Hepatocyte (in vitro differentiated cells): ENCODE measurements around the gene GSN. TPM values are rescaled to one million over a fixed set of nuclear protein-coding genes. Genes with fewer than 3 reads are reported as not detected.

Experiments
- DNase-seq: peaks from one replicate; pipeline ENCODE4 v3.0.0-alpha.2; 2016; ENCODE audit warnings: low spot score
- H2AFZ ChIP-seq: fragments of 200-600 bp; sonication (generic); 2 replicates; pipeline ENCODE4 v1.6.0; 2016; ENCODE audit warnings: antibody characterized with exemption, mild to moderate bottlenecking
- H3K27ac ChIP-seq: fragments of 200-600 bp; sonication (generic); 2 replicates; pipeline ENCODE4 v1.5.1; 2016; ENCODE audit warnings: mild to moderate bottlenecking
- H3K27me3 ChIP-seq: fragments of 200-600 bp; sonication (generic); 2 replicates; pipeline ENCODE4 v1.6.1; 2016
- H3K36me3 ChIP-seq: fragments of 200-600 bp; sonication (generic); replicated peaks from 2 replicates; pipeline ENCODE4 v1.5.1; 2016; ENCODE audit warnings: low read depth; ENCODE audit not compliant: insufficient read depth
- H3K4me1 ChIP-seq: fragments of 200-600 bp; sonication (generic); 2 replicates; pipeline ENCODE4 v1.5.1; 2016; ENCODE audit warnings: mild to moderate bottlenecking, moderate library complexity; ENCODE audit not compliant: insufficient read depth
- H3K4me2 ChIP-seq: fragments of 200-600 bp; sonication (generic); 2 replicates; pipeline ENCODE4 v1.6.0; 2016
- H3K4me3 ChIP-seq: fragments of 200-600 bp; sonication (generic); 2 replicates; pipeline ENCODE4 v1.5.1; 2016; ENCODE audit warnings: mild to moderate bottlenecking
- H3K79me2 ChIP-seq: fragments of 200-600 bp; sonication (generic); 2 replicates; pipeline ENCODE4 v1.6.0; 2017; ENCODE audit warnings: mild to moderate bottlenecking
- H3K9me2 ChIP-seq: fragments of 200-600 bp; sonication (generic); replicated peaks from 2 replicates; pipeline ENCODE4 v1.6.0; 2017; ENCODE audit warnings: mild to moderate bottlenecking; ENCODE audit not compliant: insufficient read depth
- H3K9me3 ChIP-seq: fragments of 200-600 bp; sonication (generic); 2 replicates; pipeline ENCODE4 v1.5.1; 2016; ENCODE audit warnings: low read depth, mild to moderate bottlenecking
- H4K20me1 ChIP-seq: fragments of 200-600 bp; sonication (generic); 2 replicates; pipeline ENCODE4 v1.6.0; 2016; ENCODE audit warnings: mild to moderate bottlenecking; ENCODE audit not compliant: insufficient read depth, poor library complexity, severe bottlenecking
- EZH2 ChIP-seq: fragments of 200-600 bp; sonication (generic); IDR thresholded peaks from 2 replicates; pipeline ENCODE4 v1.6.1; 2016; ENCODE audit warnings: antibody characterized with exemption, mild to moderate bottlenecking, borderline replicate concordance
- EZH2phosphoT487 ChIP-seq: fragments of 200-600 bp; sonication (generic); IDR thresholded peaks from one replicate; pipeline ENCODE4 v1.6.1; 2018; ENCODE audit warnings: antibody characterized with exemption, mild to moderate bottlenecking, low read depth, moderate library complexity; ENCODE audit not compliant: unreplicated experiment, severe bottlenecking
- WGBS: methylation state at CpG from one replicate; pipeline ENCODE4 v1.1.6; 2016; ENCODE audit warnings: low lambda C conversion rate; ENCODE audit errors: missing lambda C conversion rate; 5-methylcytosine and 5-hydroxymethylcytosine counted together
- polyA plus RNA-seq: library from polyadenylated mRNA; unstranded; fragments of >200 nt; fragmentation: Nextera tagmentation; extraction: Ambion mirVana; gene quantifications from 2 replicates; pipeline ENCODE4 v1.2.1, GENCODE V29; 2016
- total RNA-seq: library from RNA; depleted of rRNA; stranded (reverse); fragments of >200 nt; gene quantifications from 2 replicates; pipeline ENCODE4 v1.2.3, GENCODE V29; 2014
- TF ChIP-seq, protein P1 (sequence below): fragments of 200-600 bp; sonication (generic); IDR thresholded peaks from 2 replicates; pipeline ENCODE4 v1.5.1; 2016; ENCODE audit warnings: antibody characterized with exemption, mild to moderate bottlenecking; ENCODE audit not compliant: poor library complexity

Gene GSN
- total and polyA plus RNA-seq, 2 experiments from 2014 or later: 396 to 404 TPM

GRCh38 chr9:121307976-121308375, 40.0 kb downstream of the GSN start:
- H3K4me1 ChIP-seq: no peaks in the 10 kb centered on the region
- H3K27me3 ChIP-seq: no peaks in the 10 kb centered on the region
- 94% methylated on average over 2 of the region's 2 CpGs for WGBS
- no peaks in the 10 kb centered on the region for H3K9me2 ChIP-seq
- no peak overlapping the region for H2AFZ ChIP-seq
- H3K9me3 ChIP-seq: no peaks in the 10 kb centered on the region
- no peaks in the 10 kb centered on the region for H4K20me1 ChIP-seq
- no peaks in the 10 kb centered on the region for H3K79me2 ChIP-seq
- no peak overlapping the region for H3K4me3 ChIP-seq
- H3K36me3 ChIP-seq: no peaks in the 10 kb centered on the region
- no peak for DNase-seq
- no peak overlapping the region for H3K27ac ChIP-seq
- no peak overlapping the region for H3K4me2 ChIP-seq
- TF ChIP-seq EZH2phosphoT487: no peak
- TF ChIP-seq, protein P1, sequence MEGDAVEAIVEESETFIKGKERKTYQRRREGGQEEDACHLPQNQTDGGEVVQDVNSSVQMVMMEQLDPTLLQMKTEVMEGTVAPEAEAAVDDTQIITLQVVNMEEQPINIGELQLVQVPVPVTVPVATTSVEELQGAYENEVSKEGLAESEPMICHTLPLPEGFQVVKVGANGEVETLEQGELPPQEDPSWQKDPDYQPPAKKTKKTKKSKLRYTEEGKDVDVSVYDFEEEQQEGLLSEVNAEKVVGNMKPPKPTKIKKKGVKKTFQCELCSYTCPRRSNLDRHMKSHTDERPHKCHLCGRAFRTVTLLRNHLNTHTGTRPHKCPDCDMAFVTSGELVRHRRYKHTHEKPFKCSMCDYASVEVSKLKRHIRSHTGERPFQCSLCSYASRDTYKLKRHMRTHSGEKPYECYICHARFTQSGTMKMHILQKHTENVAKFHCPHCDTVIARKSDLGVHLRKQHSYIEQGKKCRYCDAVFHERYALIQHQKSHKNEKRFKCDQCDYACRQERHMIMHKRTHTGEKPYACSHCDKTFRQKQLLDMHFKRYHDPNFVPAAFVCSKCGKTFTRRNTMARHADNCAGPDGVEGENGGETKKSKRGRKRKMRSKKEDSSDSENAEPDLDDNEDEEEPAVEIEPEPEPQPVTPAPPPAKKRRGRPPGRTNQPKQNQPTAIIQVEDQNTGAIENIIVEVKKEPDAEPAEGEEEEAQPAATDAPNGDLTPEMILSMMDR: no peak
- TF ChIP-seq EZH2: no peak

GRCh38 chr9:121308765-121309164, 40.8 kb downstream of the GSN start:
- H3K4me3 ChIP-seq: no peak overlapping the region
- WGBS: 96% methylated on average over 13 of the region's 13 CpGs
- no peak for DNase-seq

DNA sequence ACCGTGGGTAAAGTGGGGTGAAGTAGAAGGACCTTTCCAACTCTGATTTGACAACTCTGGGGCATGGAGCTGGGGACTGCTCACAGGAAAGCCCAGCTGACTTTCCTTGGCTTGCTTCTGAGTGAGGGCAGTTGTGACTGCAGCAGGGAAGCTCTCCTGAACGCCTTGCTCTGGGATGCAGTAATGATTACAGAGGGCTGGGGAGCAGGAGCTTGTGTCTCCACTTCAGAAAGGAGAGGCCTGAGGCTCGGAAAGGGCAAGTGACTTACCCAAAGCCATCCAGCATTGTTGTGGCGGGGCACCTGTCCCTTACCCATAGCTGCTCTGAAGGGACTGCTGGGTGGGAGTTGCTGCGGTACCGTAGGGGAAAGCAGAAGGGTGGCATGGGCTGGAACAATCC, 41.2 kb downstream of the GSN start:
- Histone ChIP-seq H3K27ac (no peak overlapping the region), H2AFZ (no peak overlapping the region), H3K9me3 (no peaks in the 10 kb centered on the region), H3K9me2 (no peaks in the 10 kb centered on the region), H3K4me2 (no peak overlapping the region), H3K36me3 (no peaks in the 10 kb centered on the region), H4K20me1 (no peaks in the 10 kb centered on the region), H3K79me2 (no peaks in the 10 kb centered on the region), H3K27me3 (no peaks in the 10 kb centered on the region), H3K4me1 (no peaks in the 10 kb centered on the region), H3K4me3 (no peak overlapping the region)
- no peak for TF ChIP-seq EZH2phosphoT487
- DNase-seq: no peak
- WGBS: 89% methylated on average over 6 of the region's 6 CpGs

More at GRCh38 chr9:121308765-121309164, 40.8 kb downstream of the GSN start:
- no peaks in the 10 kb centered on the region for H3K9me3 ChIP-seq
- no peaks in the 10 kb centered on the region for H3K4me1 ChIP-seq
- TF ChIP-seq EZH2phosphoT487 (no peak), EZH2 (no peak)
- TF ChIP-seq, protein P1: no peak
- no peaks in the 10 kb centered on the region for H3K9me2 ChIP-seq
- no peak overlapping the region for H3K27ac ChIP-seq
- H4K20me1 ChIP-seq: no peaks in the 10 kb centered on the region
- no peaks in the 10 kb centered on the region for H3K36me3 ChIP-seq
- no peaks in the 10 kb centered on the region for H3K27me3 ChIP-seq
- no peak overlapping the region for H3K4me2 ChIP-seq
- H3K79me2 ChIP-seq: no peaks in the 10 kb centered on the region
- H2AFZ ChIP-seq: no peak overlapping the region

- no peaks in the 10 kb centered on the region for H3K79me2 ChIP-seq
- no peaks in the 10 kb centered on the region for H4K20me1 ChIP-seq
- no peaks in the 10 kb centered on the region for H3K9me3 ChIP-seq
- no peak overlapping the region for H2AFZ ChIP-seq
- H3K27me3 ChIP-seq: no peaks in the 10 kb centered on the region
- no peak for DNase-seq
- H3K4me3 ChIP-seq: no peak overlapping the region
- TF ChIP-seq EZH2phosphoT487: no peak
- no peak for TF ChIP-seq EZH2
- TF ChIP-seq, protein P1: no peak
- H3K9me2 ChIP-seq: no peaks in the 10 kb centered on the region
- H3K27ac ChIP-seq: no peak overlapping the region
- no peak overlapping the region for H3K4me2 ChIP-seq
- 98% methylated on average over 7 of the region's 7 CpGs for WGBS
- no peaks in the 10 kb centered on the region for H3K4me1 ChIP-seq
- H3K36me3 ChIP-seq: no peaks in the 10 kb centered on the region
Observed at GRCh38 chr9:121309833-121310425, 42.0 kb downstream of the GSN start.
